PFSK-1 (cell line): Measurements from ENCODE around the gene GALNT18.

Source experiments
- POLR2AphosphoS5 ChIP-seq: IDR thresholded peaks from 2 replicates; pipeline ENCODE4 v1.6.1; 2012; ENCODE audit warnings: low read depth, mild to moderate bottlenecking, control low read depth, low read length, moderate library complexity
- SIN3A ChIP-seq: IDR thresholded peaks from 2 replicates; pipeline ENCODE4 v1.6.1; 2012; ENCODE audit warnings: mild to moderate bottlenecking, low read length, moderate library complexity, borderline replicate concordance; ENCODE audit not compliant: insufficient read depth
- TAF1 ChIP-seq: IDR thresholded peaks from 2 replicates; pipeline ENCODE4 v1.6.1; 2012; ENCODE audit warnings: low read length, control low read depth, borderline replicate concordance; ENCODE audit not compliant: insufficient read depth

DNA sequence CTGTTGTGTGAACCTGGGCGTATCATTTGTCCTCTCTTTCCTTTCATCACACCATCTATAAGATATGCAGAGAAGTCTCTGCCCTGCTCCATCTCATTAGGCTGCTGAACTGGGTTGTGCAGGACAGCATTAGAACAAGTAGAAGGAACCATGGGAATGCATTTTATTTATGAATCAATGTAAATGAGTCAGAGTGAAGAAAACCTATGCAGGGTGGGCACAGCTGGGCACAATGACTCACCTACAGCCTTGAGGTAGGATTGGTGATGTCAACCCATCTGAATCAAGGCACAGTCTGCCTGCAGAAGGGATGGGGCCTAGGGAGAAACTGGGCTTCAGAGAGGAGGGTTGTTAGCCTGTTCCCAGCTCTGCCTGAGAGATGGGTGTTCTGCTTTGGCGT lies 392.2 kb downstream of the GALNT18 start:
- TF ChIP-seq POLR2AphosphoS5 = no peak
- TF ChIP-seq TAF1 = no peak
- no peak for TF ChIP-seq SIN3A
